HEK293 (cell line): ENCODE measurements around the gene PAPOLB.

Experiments used
- CTCF ChIA-PET: fragments of 350-600 bp; formaldehyde crosslinking; extraction: SDS; loops from one replicate; lab custom pipeline; 2021; ENCODE audit warnings: antibody characterized with exemption; lab: Yijun Ruan, JAX
- POLR2A ChIA-PET: fragments of 300-600 bp; formaldehyde crosslinking; extraction: SDS; loops from one replicate; lab custom pipeline; 2020; ENCODE audit warnings: antibody characterized with exemption, inconsistent platforms; lab: Yijun Ruan, JAX
- H3K27ac ChIP-seq: fragments of 200-500 bp; sonication (Bioruptor generic); 2 replicates; pipeline ENCODE4 v1.5.1; 2014; ENCODE audit warnings: low read depth, low read length, control low read depth, inconsistent platforms; ENCODE audit errors: extremely low read depth
- H3K36me3 ChIP-seq, 2 experiments: fragments of 200-500 bp in 1 of 2; sonication (Bioruptor generic) in 1 of 2; 1 replicate in 1 of 2; 2 replicates in 1 of 2; pipeline ENCODE4 v1.5.1; 2014 to 2017; ENCODE audit warnings: inconsistent platforms in 2 of 2, low read length in 2 of 2; ENCODE audit not compliant: control insufficient read depth in 2 of 2, insufficient read depth in 1 of 2
- H3K4me1 ChIP-seq: fragments of 200-500 bp; sonication (Bioruptor generic); 2 replicates; pipeline ENCODE4 v1.5.1; 2014; ENCODE audit warnings: mild to moderate bottlenecking, low read length, inconsistent platforms; ENCODE audit not compliant: control insufficient read depth, insufficient read depth
- H3K4me3 ChIP-seq: 2 replicates; pipeline ENCODE4 v1.5.1; 2011; ENCODE audit warnings: low read depth, mild to moderate bottlenecking, control low read depth, low read length, moderate library complexity
- H3K9me3 ChIP-seq: fragments of 200-500 bp; sonication (Bioruptor generic); 2 replicates; pipeline ENCODE4 v1.5.1; 2014; ENCODE audit warnings: low read depth, low read length, inconsistent platforms; ENCODE audit not compliant: control insufficient read depth, insufficient read depth
- KLF17 ChIP-seq: fragments of 450-650 bp; formaldehyde crosslinking; IDR thresholded peaks from 2 replicates; pipeline ENCODE4 v1.5.1; 2016; ENCODE audit warnings: missing biosample characterization, missing genetic modification characterization
- KLF9 ChIP-seq: fragments of 450-650 bp; formaldehyde crosslinking; IDR thresholded peaks from 2 replicates; pipeline ENCODE4 v1.5.1; 2016; ENCODE audit warnings: missing biosample characterization, missing genetic modification characterization, low read depth
- PRDM4 ChIP-seq: fragments of 450-650 bp; formaldehyde crosslinking; IDR thresholded peaks from 2 replicates; pipeline ENCODE4 v1.5.1; 2017; ENCODE audit warnings: missing biosample characterization, missing genetic modification characterization
- YY2 ChIP-seq: fragments of 450-650 bp; formaldehyde crosslinking; IDR thresholded peaks from 2 replicates; pipeline ENCODE4 v1.5.1; 2016; ENCODE audit warnings: missing biosample characterization, missing genetic modification characterization
- ZNF133 ChIP-seq: fragments of 450-650 bp; formaldehyde crosslinking; IDR thresholded peaks from 2 replicates; pipeline ENCODE4 v1.5.1; 2016; ENCODE audit warnings: missing biosample characterization, missing genetic modification characterization
- ZNF138 ChIP-seq: fragments of 450-650 bp; formaldehyde crosslinking; IDR thresholded peaks from 2 replicates; pipeline ENCODE4 v1.5.1; 2016; ENCODE audit warnings: missing biosample characterization, missing genetic modification characterization, borderline replicate concordance
- ZNF274 ChIP-seq, 2 experiments: fragments of 200-500 bp in 1 of 2; fragments of 450-650 bp in 1 of 2; sonication (Bioruptor generic) in 1 of 2; formaldehyde crosslinking in 1 of 2; IDR thresholded peaks; 2 replicates each; pipeline versions ENCODE4 v1.5.1 to v1.6.1; 2014 to 2016; ENCODE audit warnings: borderline replicate concordance in 1 of 2, inconsistent platforms in 1 of 2, low read length in 1 of 2, missing biosample characterization in 1 of 2, missing genetic modification characterization in 1 of 2
- ZNF398 ChIP-seq: fragments of 450-650 bp; formaldehyde crosslinking; IDR thresholded peaks from 2 replicates; pipeline ENCODE4 v1.5.1; 2017; ENCODE audit warnings: missing biosample characterization, missing genetic modification characterization
- ZNF513 ChIP-seq: fragments of 450-650 bp; IDR thresholded peaks from 2 replicates; pipeline ENCODE4 v1.5.1; 2018; ENCODE audit warnings: missing biosample characterization, missing genetic modification characterization
- ZNF518A ChIP-seq: fragments of 450-650 bp; formaldehyde crosslinking; conservative IDR thresholded peaks from 2 replicates; pipeline ENCODE4 v1.5.1; 2016; ENCODE audit warnings: low read depth, missing biosample characterization, missing genetic modification characterization
- ZNF529 ChIP-seq: fragments of 450-650 bp; formaldehyde crosslinking; IDR thresholded peaks from 2 replicates; pipeline ENCODE4 v1.5.1; 2017; ENCODE audit warnings: missing genetic modification characterization, missing biosample characterization; ENCODE audit not compliant: insufficient replicate concordance
- ZNF549 ChIP-seq: fragments of 450-650 bp; IDR thresholded peaks from 2 replicates; pipeline ENCODE4 v1.5.1; 2018; ENCODE audit warnings: missing biosample characterization, missing genetic modification characterization, mild to moderate bottlenecking, inconsistent platforms, moderate library complexity
- ZNF626 ChIP-seq: fragments of 450-650 bp; sonication (Bioruptor Pico); formaldehyde crosslinking; IDR thresholded peaks from 2 replicates; pipeline ENCODE4 v1.5.1; 2018; ENCODE audit warnings: missing biosample characterization, missing genetic modification characterization, inconsistent platforms
- ZNF654 ChIP-seq: fragments of 450-650 bp; formaldehyde crosslinking; IDR thresholded peaks from 2 replicates; pipeline ENCODE4 v1.5.1; 2016; ENCODE audit warnings: low read depth, missing biosample characterization, missing genetic modification characterization
- ZNF830 ChIP-seq: fragments of 450-650 bp; IDR thresholded peaks from 2 replicates; pipeline ENCODE4 v1.5.0; 2018; ENCODE audit warnings: missing biosample characterization, missing genetic modification characterization, low read depth, mild to moderate bottlenecking, moderate library complexity

The PAPOLB gene

GRCh38 chr7:4862156-4862555 is 326 bp upstream of the PAPOLB start:
- no peak overlapping the region for H3K27ac ChIP-seq
- no peaks in the 10 kb centered on the region; the same call in 1 of the 2 replicates for H3K9me3 ChIP-seq
- TF ChIP-seq YY2 (tag by site-specific recombination) (no peak), ZNF274 (IDR thresholded peaks at IDR 0.05; ENCODE audit: low read length) (no peak), ZNF274 (tag by site-specific recombination; IDR thresholded peaks at IDR 0.05; ENCODE audit: borderline replicate concordance) (no peak), ZNF830 (no peak)
- POLR2A ChIA-PET = no interaction called here
- CTCF ChIA-PET = interaction anchor here (0.7 to 1.7 kb wide), 2 partner anchors 17 to 119 kb away, joined by 3 to 4 read pairs; no protein-coding TSS in a partner anchor
- H3K36me3 ChIP-seq = no peaks in the 10 kb centered on the region
- no peak overlapping the region for H3K4me3 ChIP-seq
- H3K4me1 ChIP-seq = no peaks in the 10 kb centered on the region

GRCh38 chr7:4861227-4861626 is 603 bp downstream of the PAPOLB start:
- H3K27ac ChIP-seq = no peak overlapping the region
- ChIA-PET CTCF (no interaction called here), POLR2A (no interaction called here)
- no peaks in the 10 kb centered on the region; the same call in 1 of the 2 replicates for H3K9me3 ChIP-seq
- H3K4me1 ChIP-seq = no peaks in the 10 kb centered on the region
- TF ChIP-seq KLF9 (tag by site-specific recombination) = no peak
- no peak for TF ChIP-seq ZNF518A (tag by site-specific recombination)
- no peak for TF ChIP-seq ZNF529 (tag by site-specific recombination)
- no peak for TF ChIP-seq KLF17 (tag by site-specific recombination)
- no peak for TF ChIP-seq ZNF549 (tag by site-specific recombination)
- H3K4me3 ChIP-seq = no peak overlapping the region
- no peaks in the 10 kb centered on the region for H3K36me3 ChIP-seq

GRCh38 chr7:4857189-4857588 is 4.6 kb downstream of the PAPOLB start:
- H3K4me3 ChIP-seq = no peak overlapping the region
- H3K9me3 ChIP-seq = no peaks in the 10 kb centered on the region
- H3K27ac ChIP-seq = no peak overlapping the region
- H3K36me3 ChIP-seq = no peaks in the 10 kb centered on the region
- ChIA-PET CTCF (interaction anchor here (0.6 to 2.5 kb wide), 2 partner anchors 9 to 26 kb away, joined by 3 to 12 read pairs; partner anchors contain the start of gene RADIL), POLR2A (no interaction called here)
- no peaks in the 10 kb centered on the region for H3K4me1 ChIP-seq
- TF ChIP-seq ZNF138 (tag by site-specific recombination) (no peak), ZNF513 (no peak), ZNF133 (no peak), ZNF654 (tag by site-specific recombination) (no peak), ZNF626 (tag by site-specific recombination) (no peak), ZNF398 (tag by site-specific recombination) (no peak), PRDM4 (tag by site-specific recombination) (no peak)
